Measurements from ENCODE around the gene ENAM.
"Not testable (repeated sequence)": the region's sequence is repeated elsewhere in the genome, so short reads cannot be mapped to it uniquely, and the experiment has no call there.

ENAM gene

DNA sequence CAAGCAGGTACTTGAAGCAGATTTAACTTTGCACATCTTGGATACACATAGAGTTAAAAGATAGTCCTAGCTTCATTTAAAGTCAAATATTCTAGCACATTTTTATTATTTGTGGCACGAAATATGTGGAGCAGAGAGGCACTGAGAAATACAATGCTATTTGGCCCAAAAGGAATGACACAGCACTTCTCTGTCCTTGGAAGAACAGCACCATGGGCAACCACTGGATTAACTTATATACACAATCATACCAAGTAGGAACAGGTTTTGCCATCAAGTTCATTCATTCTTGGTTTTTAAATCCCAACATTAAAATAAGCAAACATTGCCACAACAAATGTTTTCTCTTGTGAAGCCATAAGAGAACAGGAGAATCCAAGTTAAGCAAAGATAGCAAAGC, 924 bp upstream of the ENAM start:
- no peak for DNase-seq

DNA sequence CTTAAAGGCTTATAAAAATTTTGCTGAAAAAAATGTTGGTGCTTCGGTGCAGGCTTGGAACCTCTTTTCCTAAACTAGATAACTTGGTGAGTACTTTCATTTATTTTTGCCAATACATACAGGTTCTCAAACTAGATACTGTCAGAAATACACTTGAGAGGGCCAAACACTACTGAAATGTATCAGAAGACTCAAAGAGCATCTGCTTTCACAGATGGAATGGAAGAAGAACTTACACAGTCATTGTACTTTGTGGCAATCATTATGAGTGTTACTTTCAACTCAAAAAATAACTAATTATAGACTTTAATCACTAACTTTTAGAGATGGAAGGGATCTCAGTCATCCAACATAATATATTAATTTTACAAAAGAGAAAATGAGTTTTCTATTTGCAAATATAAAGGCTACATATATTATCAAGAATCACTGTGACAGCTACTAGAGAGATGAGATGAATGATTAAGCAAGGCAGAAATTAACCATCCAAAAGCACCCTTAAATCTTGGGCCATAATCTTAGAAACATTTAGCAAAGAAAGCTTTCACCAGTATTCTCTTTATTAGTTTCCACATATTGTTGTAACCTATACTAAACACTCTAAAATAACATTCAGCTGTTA, 1.0 kb downstream of the ENAM start:
- DNase-seq, result no peak

GRCh38 chr4:70630162-70630561, 1.6 kb downstream of the ENAM start:
- no peak for DNase-seq

DNA sequence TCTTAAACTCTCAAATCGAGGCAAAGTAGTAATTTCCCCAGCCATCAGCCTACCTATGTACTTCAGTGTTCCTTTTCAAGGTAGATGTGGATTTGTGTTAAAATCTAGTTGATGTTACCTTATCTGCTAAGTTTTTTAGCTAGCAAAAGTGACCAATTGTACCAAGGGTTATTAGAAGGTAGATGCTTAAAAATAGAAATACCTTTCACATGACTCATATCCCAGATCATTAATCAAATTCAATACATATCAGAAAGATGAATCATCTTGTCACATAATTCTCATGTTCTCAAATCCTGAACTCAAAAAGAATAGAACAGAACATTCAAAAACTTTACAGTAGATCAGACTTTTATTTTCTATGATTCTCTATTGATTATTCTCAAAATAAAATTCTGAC, 3.5 kb downstream of the ENAM start:
- DNase-seq, result no peak

GRCh38 chr4:70634482-70634881, 5.9 kb downstream of the ENAM start:
- no peak for DNase-seq

GRCh38 chr4:70637239-70637913, 8.8 kb downstream of the ENAM start:
- DNase-seq, result no peak

DNA sequence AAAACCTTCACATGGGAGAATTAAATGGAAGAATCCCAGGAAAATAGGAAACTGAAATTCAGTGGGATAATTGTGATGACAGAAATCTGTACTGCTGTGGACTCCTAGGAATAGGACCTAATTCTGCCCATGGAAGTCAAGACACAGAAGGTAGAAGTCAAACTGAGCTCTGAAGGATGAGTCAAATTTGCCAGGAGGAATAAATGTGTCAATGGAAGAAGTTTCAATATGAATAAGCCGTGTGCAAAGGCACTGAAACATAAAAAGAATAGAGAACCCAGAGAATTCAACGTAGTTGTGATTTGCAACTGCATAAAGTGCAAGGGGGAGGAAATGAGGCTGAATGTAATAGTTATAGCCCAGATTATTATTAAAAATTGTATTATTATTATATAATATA, 11.6 kb downstream of the ENAM start:
- DNase-seq, result no peak

- DNase-seq, result not testable (repeated sequence)
Observed at GRCh38 chr4:70650741-70651140, 22.2 kb downstream of the ENAM start.

GRCh38 chr4:70651864-70652506, 23.4 kb downstream of the ENAM start:
- DNase-seq, result peak; percentile 30 to 73 (median 61)

DNA sequence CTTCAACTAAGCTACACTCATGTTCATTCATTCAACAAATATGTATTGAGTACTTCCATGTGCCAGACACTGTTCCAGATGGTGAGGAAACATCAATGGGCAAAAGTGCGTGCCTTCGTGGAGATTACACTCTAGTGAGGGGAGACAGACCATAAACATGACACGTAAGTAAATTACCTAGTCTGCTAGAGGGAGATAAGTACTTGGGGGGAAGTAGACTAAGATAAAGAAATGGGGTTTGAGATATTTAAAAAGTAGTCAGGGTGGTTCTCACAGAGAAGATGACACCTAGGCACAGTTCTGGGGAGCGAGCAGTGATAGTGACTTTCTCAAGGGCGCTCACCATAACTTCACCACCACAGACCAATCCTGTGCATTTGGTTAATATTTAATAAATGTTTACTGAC, 26.1 kb downstream of the ENAM start:
- DNase-seq, result no peak

DNA sequence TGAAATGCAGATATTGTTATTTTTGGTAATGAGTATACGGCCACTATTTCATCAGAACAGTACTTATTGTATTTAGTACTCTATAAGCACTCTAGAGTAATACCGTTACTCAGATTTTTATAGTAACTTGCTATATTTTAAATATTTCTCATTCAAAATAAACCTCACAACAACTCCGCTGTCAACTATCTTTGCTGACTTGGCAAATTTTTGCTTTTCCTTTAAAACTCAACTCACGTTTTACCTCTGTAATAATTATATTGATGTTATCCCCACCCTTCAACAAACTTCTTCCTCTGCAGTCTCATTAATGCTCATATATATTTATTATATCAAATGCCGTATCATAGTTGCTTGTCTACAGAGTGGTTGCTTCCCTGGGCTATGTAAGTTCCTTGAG, 28.8 kb downstream of the ENAM start:
- no peak for DNase-seq

DNA sequence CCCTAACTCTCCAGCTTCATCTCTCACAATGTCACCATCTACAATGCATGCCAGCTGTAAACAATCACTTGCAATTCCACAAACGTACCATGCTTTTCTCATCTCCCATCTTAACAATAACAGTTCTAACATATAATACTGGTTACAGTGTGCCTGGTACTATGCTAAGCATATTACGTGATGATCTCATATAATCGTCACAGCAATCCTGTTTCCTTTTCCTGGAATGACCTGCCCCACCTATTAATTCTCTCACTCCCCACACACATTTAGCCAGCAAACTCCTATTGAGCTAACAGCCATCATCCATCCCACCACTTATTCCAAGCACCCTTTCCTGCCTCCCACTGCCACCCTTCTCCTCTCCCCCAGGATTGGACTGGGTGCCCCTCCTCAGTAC, 29.9 kb downstream of the ENAM start:
- peak in 1 of 3 donors; percentile 42 for DNase-seq

- no peak for DNase-seq
Observed at GRCh38 chr4:70660106-70660505, 31.6 kb downstream of the ENAM start.

DNA sequence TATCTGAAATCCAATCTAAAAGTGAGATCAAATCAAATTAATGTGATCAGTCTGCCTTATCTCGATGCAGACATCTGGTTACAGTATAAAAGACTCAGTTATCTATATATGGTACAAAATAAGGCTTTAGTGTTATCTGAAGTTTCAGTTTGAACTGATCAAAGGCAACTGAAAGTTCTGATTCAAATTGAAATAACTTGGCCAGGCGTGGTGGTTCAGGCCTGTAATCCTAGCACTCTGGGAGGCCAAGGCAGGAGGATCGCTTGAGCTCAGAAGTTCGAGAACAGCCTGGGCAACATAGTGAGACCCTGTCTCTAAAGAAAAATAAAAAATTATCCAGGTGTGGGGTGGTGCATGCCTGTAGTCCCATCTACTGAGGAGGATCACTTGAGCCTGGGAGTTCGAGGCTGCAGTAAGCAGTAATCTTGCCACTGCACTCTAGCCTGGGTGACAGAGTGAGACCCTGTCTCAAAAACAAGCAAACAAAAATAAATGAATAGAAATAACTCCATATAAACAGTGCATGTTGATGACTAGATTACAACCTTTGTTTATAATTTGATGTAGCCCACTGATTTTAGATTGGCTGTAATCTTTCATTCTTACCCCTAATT, 32.9 kb downstream of the ENAM start:
- not testable (repeated sequence) for DNase-seq

- no peak for DNase-seq
Observed at GRCh38 chr4:70666369-70666768, 37.8 kb downstream of the ENAM start, which contains the start of gene JCHAIN. TSS of gene JCHAIN (minus strand) at chr4:70666508. CDS start at chr4:70666490, 18 bp downstream.

DNA sequence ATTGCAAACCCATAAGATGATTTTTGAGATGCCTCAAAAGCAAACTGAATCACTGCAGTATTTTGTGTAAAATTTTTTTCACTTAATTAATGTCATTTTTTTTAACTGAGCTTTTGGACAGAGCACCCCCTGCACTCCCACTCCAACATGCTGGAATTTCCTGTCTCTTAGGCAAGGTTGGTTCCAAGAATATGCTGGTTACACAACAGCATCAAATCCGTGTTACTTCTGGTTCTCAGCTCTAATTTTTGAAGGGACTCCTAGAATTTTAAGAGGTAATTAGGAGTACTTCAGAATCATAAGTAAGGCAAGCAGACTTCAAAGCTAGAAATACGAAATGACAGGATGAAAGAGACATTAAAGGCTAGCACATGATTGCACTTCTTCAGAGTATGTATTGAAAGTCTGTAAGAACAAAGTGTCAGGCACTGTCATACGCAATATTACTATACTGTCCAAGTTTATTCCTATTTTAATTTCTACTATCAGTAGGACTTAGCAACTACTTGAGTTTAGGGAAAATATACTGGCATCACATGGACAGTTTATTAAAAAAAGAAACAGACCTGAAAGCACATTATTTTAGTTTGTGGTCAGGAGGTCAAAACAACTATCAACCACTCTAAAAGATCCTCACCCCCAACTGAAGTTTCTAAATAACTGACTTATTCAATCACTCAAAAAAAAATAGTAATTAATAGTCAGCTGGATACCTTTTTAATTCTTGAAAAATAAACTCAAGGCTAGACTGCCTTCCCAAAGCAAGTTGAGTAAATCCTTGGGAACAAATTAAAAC, 39.4 kb downstream of the ENAM start:
- DNase-seq, result peak in 1 of 3 donors; percentile 8

GRCh38 chr4:70670332-70671014, 41.9 kb downstream of the ENAM start:
- DNase-seq, result no peak

DNA sequence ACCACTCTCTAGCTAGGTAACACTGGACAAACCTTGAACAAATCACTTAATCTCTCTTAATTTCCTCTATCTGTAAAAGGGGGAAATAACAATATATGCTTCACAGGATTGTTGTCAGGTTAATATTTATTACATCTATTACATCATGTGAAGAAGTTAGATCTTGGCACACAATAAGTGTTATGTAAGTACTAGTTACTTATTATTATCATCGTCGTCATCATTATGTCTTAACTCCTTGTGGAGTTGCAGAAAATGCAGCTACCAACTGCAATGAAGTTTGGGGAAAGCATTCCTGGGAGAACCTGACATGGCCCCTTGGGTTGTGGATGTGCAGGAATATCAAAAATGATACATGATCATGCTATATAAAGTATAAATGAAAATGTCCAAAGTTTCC, 42.5 kb downstream of the ENAM start:
- DNase-seq, result no peak

- no peak for DNase-seq
Observed at GRCh38 chr4:70674191-70674590, 45.6 kb downstream of the ENAM start.

DNA sequence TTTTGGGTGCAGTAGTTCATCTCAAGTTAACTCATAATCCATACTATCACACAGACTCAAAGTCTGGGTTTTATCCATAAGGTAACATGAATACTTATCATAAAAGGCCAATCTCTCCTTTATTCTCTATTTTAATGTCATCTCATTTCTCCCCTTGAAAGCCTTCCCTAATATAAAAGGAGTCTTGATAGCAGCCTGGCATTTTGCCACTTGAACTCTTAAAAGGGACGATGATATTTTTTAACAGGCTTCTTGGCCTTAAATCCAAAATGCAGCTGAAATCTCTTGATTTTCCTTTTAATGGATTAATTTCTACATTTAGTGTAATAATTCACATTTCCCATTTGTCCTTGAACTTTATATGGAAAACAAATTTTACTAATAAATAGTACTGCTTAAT, 46.2 kb downstream of the ENAM start:
- no peak for DNase-seq

DNA sequence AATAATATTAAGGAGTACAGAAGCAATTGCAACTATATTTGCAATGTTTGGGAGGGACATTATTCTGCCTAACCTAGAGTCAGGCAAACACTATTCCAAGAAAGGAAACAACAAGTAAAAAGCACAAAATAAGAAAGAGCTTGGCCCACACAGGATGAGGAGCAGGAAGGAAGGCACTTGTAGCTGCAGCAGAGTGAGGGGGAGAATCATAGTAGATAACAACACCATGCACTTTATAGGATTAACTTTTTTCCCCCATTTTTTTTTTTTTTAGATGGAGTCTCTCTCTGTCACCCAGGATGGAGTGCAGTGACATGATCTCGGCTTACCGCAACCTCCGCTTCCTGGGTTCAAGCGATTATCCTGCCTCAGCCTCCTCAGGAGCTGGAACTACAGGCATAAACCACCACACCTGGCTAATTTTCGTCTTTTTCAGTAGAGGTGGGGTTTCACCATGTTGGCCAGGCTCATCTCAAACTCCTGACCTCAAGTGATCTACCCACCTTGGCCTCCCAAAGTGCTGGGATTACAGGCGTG, 48.1 kb downstream of the ENAM start:
- no peak for DNase-seq

- DNase-seq, result no peak
Observed at GRCh38 chr4:70678383-70678999, 49.9 kb downstream of the ENAM start.
